Stimulated activated CD4-positive, alpha-beta T cell treated with anti-CD3 and anti-CD28 coated beads, Interleukin-2, amount 100 ng/mL, for 48 hours (primary cell): Measurements from ENCODE around the gene SGMS2.
"Not testable (repeated sequence)": the region's sequence is repeated elsewhere in the genome, so short reads cannot be mapped to it uniquely, and the experiment has no call there.

ENCODE experiments used
- DNase-seq, 2 donors: peaks; one replicate each; pipeline ENCODE4 v3.0.0-alpha.2; 2020

The SGMS2 gene

DNA sequence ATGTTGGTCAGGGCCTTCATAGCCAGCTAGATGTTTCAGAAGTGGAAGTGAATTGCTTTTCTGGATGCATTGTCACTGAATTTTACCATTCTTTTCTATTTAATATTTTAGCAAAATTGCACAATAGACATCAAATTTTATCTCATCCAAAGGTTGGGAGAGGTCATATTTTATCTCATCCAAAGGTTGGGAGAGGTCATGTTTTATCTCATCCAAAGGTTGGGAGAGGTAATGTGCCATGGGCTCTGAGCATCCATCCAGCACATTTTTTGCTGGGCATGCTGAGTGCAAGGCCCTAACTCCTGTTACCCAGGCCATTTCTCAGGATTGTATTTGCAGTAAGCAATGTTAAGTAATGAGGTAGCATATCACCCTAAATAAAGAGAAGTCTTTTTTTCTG, 91.9 kb downstream of the SGMS2 start:
- no peak for DNase-seq

DNA sequence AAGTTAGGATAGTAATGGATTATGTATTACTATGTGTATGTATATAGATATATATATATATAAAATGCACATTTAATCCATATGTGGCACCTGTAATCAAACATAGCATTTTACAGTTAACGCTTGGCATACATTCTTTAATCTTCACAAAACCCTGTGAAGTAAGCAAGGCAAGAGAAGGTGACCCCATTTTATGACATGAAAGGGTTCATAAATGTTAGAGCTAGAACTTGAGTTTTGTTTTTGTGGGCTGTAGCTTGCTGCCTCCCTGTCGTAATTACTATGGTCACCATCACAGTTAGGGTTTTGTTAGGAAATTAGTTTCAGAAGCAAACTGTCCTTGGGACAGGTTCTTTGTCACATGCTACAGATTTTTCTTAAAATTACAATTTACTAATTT, 92.8 kb downstream of the SGMS2 start:
- DNase-seq, result no peak

DNA sequence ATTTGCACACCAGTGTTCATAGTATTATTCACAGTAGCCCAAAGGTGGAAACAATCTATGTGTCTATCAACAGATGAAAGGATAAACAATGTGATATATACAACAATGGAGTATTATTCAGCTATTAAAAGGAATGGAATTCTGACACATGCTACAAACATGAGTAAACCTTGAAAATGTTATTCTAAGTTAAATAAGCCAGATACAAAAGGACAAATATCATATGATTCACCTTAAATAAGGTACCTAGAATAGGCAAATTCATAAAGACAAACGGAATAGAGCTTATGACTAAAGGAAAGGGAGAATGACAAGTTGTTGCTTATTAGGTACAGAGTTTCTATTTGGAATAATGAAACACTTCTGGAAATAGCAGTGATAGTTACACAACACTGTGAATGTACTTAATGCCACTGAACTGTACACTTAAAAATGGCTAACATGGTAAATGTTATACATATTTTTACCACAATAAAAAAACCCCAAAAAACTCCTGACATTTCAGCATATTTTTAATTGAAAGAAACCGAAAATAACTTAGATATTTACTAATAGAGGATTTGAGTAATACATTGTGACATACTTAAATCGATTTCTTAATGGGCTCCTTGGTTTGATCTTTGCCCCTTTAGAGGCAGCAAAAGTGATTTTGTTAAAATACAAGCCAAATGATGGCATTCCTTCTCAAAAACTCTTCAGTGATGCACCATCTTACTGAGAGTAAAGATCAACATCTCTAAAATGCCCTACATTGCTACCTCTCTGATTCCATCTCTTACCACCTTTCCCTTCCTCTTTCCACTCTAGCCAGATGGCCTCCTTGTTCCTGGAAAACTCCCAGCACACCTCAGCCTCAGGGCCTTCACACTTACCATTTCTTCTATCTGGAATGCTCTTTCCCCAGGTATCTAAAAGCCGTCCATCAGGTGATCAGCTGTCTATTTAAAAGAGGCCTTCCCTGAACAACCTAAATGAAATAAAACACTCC, 98.0 kb downstream of the SGMS2 start:
- no peak for DNase-seq

- not testable (repeated sequence) for DNase-seq
These were observed 101.0 kb downstream of the SGMS2 start for GRCh38 chr4:107925713-107926112.

GRCh38 chr4:107926875-107927274, 102.1 kb downstream of the SGMS2 start:
- not testable (repeated sequence) for DNase-seq

- DNase-seq, result peak; percentile 50 to 56
These were observed 106.4 kb downstream of the SGMS2 start, which contains the start of gene CYP2U1 for GRCh38 chr4:107930821-107931774. Gene CYP2U1, plus strand, starts transcription at chr4:107931549. Its CDS starts 95 bp downstream, at chr4:107931644.

GRCh38 chr4:107931775-107932321, 107.1 kb downstream of the SGMS2 start:
- peak; percentile 7 to 18 for DNase-seq

GRCh38 chr4:107935246-107935645, 110.5 kb downstream of the SGMS2 start:
- DNase-seq, result no peak

GRCh38 chr4:107937040-107937439, 112.3 kb downstream of the SGMS2 start:
- no peak for DNase-seq

GRCh38 chr4:107939307-107939706, 114.6 kb downstream of the SGMS2 start:
- DNase-seq, result no peak

DNA sequence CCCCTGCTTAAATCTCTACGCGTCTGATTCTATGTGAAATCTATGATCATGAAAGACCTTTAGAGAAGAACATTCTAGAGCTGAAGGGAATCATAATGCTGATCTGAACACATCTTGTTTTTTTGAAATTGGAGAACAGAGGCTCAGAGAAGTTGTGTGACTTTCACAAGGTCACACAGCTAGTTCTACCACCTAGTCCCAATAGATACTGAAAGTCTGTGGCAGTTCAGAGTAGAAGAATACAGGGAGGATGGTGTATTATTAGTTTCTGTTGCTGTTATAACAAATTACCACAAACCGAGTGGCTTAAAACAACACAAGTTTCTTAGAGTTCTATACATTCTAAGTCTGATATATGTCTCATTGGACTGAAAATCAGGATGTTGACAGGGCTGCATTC, 121.1 kb downstream of the SGMS2 start:
- no peak for DNase-seq

- DNase-seq, result no peak
These were observed 126.2 kb downstream of the SGMS2 start for GRCh38 chr4:107950746-107951540.

DNA sequence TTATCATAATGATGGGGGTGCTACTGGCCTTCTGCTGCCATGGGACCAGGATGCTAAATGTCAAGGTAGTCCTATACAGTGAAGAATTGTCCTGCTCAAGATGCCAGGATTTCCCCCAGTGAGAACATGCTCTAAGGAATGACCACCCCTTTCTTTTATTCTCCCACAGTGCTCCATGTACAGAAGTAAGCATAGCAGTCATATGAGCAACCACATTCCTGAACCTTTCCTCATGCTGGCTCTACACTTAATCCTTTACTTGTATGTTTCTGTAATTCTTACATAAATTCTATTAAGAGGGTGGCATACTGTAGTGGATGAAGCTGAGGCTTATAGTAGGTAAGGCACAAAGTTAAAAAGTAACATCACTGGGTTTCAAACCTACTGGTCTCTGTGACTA, 126.8 kb downstream of the SGMS2 start:
- no peak for DNase-seq

DNA sequence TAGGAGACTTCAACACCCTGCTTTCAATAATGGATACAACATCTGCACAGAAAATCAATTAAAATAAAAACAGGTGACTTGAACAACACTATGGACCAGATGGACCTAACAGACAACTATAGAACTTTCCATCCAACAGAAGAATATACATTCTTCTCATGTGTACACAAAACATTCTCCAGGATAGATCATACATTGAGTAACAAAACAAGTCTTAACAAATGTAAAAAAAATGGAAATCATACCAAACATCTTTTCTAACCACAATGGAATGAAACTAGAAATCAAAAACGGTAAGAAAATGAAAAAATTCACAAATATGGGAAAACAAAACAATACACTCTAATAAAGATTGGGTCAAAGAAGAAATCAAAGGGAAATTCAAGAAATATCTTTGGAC, 131.3 kb downstream of the SGMS2 start:
- DNase-seq, result no peak
